SK-N-SH (cell line): ENCODE measurements around the gene ATG3. TPM values are rescaled to one million over a fixed set of nuclear protein-coding genes. Genes with fewer than 3 reads are reported as not detected.

Experiments used
- CTCF ChIA-PET: fragments of 300-600, 350-600 bp; formaldehyde crosslinking; extraction: SDS; loops from one replicate; lab custom pipeline; 2021; lab: Yijun Ruan, JAX
- POLR2A ChIA-PET: fragments of 350-600 bp; sonication (Branson Sonifier 250); formaldehyde crosslinking; extraction: SDS; loops from one replicate; lab custom pipeline; 2020; ENCODE audit warnings: antibody characterized with exemption, inconsistent platforms; lab: Yijun Ruan, JAX
- DNase-seq: peaks from one replicate; pipeline ENCODE4 v3.0.0; 2012
- H2AFZ ChIP-seq: fragments of 200-600 bp; sonication (generic); 2 replicates; pipeline ENCODE4 v1.8.1; 2016; ENCODE audit warnings: antibody characterized with exemption, mild to moderate bottlenecking, low read depth
- H3F3A ChIP-seq: fragments of 200-600 bp; sonication (generic); replicated peaks from 2 replicates; pipeline ENCODE3; 2016; ENCODE audit warnings: antibody characterized with exemption, mild to moderate bottlenecking; ENCODE audit not compliant: insufficient read depth
- H3K27ac ChIP-seq, 2 experiments: fragments of 200-500 bp in 1 of 2; fragments of 200-600 bp in 1 of 2; sonication (Bioruptor generic) in 1 of 2; sonication (generic), shearing (Covaris generic) in 1 of 2; 2 replicates each; pipeline versions ENCODE4 v1.5.1 to v1.6.1; 2014 to 2016; ENCODE audit warnings: low read depth in 2 of 2, inconsistent platforms in 1 of 2, low read length in 1 of 2, mild to moderate bottlenecking in 1 of 2, mixed read lengths in 1 of 2
- H3K27me3 ChIP-seq: fragments of 200-600 bp; sonication (generic), shearing (Covaris generic); 2 replicates; pipeline ENCODE4 v1.6.1; 2016; ENCODE audit warnings: mixed run types; ENCODE audit not compliant: insufficient read depth
- H3K36me3 ChIP-seq, 2 experiments: fragments of 200-500 bp in 1 of 2; fragments of 200-600 bp in 1 of 2; sonication (Bioruptor generic) in 1 of 2; sonication (generic) in 1 of 2; replicated peaks in 1 of 2; 2 replicates each; pipeline versions ENCODE3 to v1.5.1; 2014 to 2016; ENCODE audit warnings: low read length in 1 of 2, mild to moderate bottlenecking in 1 of 2; ENCODE audit not compliant: insufficient read depth in 2 of 2, control insufficient read depth in 1 of 2
- H3K4me1 ChIP-seq, 2 experiments: fragments of 200-500 bp in 1 of 2; fragments of 200-600 bp in 1 of 2; sonication (Bioruptor generic) in 1 of 2; sonication (generic), shearing (Covaris generic) in 1 of 2; 2 replicates each; pipeline versions ENCODE4 v1.5.1 to v1.6.1; 2014 to 2016; ENCODE audit warnings: low read depth in 1 of 2, low read length in 1 of 2, mixed run types in 1 of 2; ENCODE audit not compliant: insufficient read depth in 2 of 2, control insufficient read depth in 1 of 2
- H3K4me2 ChIP-seq: fragments of 200-600 bp; sonication (generic), shearing (Covaris generic); 2 replicates; pipeline ENCODE4 v1.6.1; 2017; ENCODE audit warnings: mixed run types
- H3K4me3 ChIP-seq, 2 experiments: fragments of 200-500 bp in 1 of 2; fragments of 200-600 bp in 1 of 2; sonication (Bioruptor generic) in 1 of 2; sonication (generic), shearing (Covaris generic) in 1 of 2; 2 replicates each; pipeline versions ENCODE4 v1.5.1 to v1.8.1; 2014 to 2016; ENCODE audit warnings: low read depth in 2 of 2, inconsistent platforms in 1 of 2, low read length in 1 of 2, mild to moderate bottlenecking in 1 of 2, mixed read lengths in 1 of 2, moderate library complexity in 1 of 2
- H3K79me2 ChIP-seq: fragments of 200-600 bp; sonication (generic); 2 replicates; pipeline ENCODE4 v1.8.1; 2017; ENCODE audit warnings: mild to moderate bottlenecking; ENCODE audit not compliant: insufficient read depth
- H3K9ac ChIP-seq: fragments of 200-600 bp; sonication (generic); 2 replicates; pipeline ENCODE4 v1.6.1; 2017; ENCODE audit warnings: mixed run types
- H3K9me2 ChIP-seq: fragments of 200-600 bp; sonication (generic); 2 replicates; pipeline ENCODE4 v1.6.1; 2017; ENCODE audit warnings: mixed run types
- H3K9me3 ChIP-seq: fragments of 200-600 bp; sonication (generic); 2 replicates; pipeline ENCODE4 v1.6.1; 2017; ENCODE audit warnings: mixed run types, mild to moderate bottlenecking, moderate library complexity
- H4K20me1 ChIP-seq: fragments of 200-600 bp; sonication (generic); 2 replicates; pipeline ENCODE4 v1.6.1; 2017; ENCODE audit warnings: mild to moderate bottlenecking, mixed run types; ENCODE audit not compliant: insufficient read depth
- EP300 ChIP-seq, 2 experiments: IDR thresholded peaks; 2 replicates each; pipeline versions ENCODE4 v1.4.0 to v1.6.1; 2012; ENCODE audit warnings: borderline replicate concordance in 1 of 2, low read depth in 1 of 2, low read length in 1 of 2
- EZH2phosphoT487 ChIP-seq: fragments of 200-600 bp; sonication (generic); IDR thresholded peaks from 2 replicates; pipeline ENCODE4 v1.6.1; 2017; ENCODE audit warnings: low read depth, mixed run types, mild to moderate bottlenecking, antibody characterized with exemption, moderate library complexity, borderline replicate concordance
- FOSL2 ChIP-seq: IDR thresholded peaks from 2 replicates; pipeline ENCODE4 v1.4.0; 2012; ENCODE audit warnings: low read depth, mild to moderate bottlenecking, moderate library complexity, borderline replicate concordance
- GABPA ChIP-seq: IDR thresholded peaks from 2 replicates; pipeline ENCODE4 v1.4.0; 2012; ENCODE audit warnings: low read depth, mild to moderate bottlenecking
- GATA2 ChIP-seq: sonication (generic); formaldehyde crosslinking; IDR thresholded peaks from 2 replicates; pipeline ENCODE4 v1.5.0; 2020; ENCODE audit warnings: mild to moderate bottlenecking, missing genetic modification reagents
- JUND ChIP-seq: IDR thresholded peaks from 2 replicates; pipeline ENCODE4 v1.4.0; 2012
- NFIC ChIP-seq: IDR thresholded peaks from 2 replicates; pipeline ENCODE4 v1.4.0; 2012; ENCODE audit warnings: borderline replicate concordance
- NRF1 ChIP-seq: IDR thresholded peaks from 2 replicates; pipeline ENCODE4 v1.6.1; 2012; ENCODE audit warnings: low read depth, mild to moderate bottlenecking, low read length
- POLR2AphosphoS5 ChIP-seq: IDR thresholded peaks from 2 replicates; pipeline ENCODE4 v1.6.1; 2012; ENCODE audit warnings: low read depth, low read length
- RCOR1 ChIP-seq: fragments of 150-350 bp; IDR thresholded peaks from 2 replicates; pipeline ENCODE4 v1.6.1; 2017; ENCODE audit warnings: antibody characterized with exemption, low read length
- RFX5 ChIP-seq: IDR thresholded peaks from 2 replicates; pipeline ENCODE4 v1.6.1; 2012; ENCODE audit warnings: mild to moderate bottlenecking, improper control_type of control experiment, low read length
- RXRA ChIP-seq: IDR thresholded peaks from 2 replicates; pipeline ENCODE4 v1.4.0; 2012; ENCODE audit warnings: low read depth, mild to moderate bottlenecking, borderline replicate concordance
- TAF1 ChIP-seq: IDR thresholded peaks from 2 replicates; pipeline ENCODE4 v1.6.1; 2012; ENCODE audit warnings: low read depth, mild to moderate bottlenecking, low read length, moderate library complexity, borderline replicate concordance
- TCF12 ChIP-seq: IDR thresholded peaks from 2 replicates; pipeline ENCODE4 v1.4.0; 2012
- TEAD4 ChIP-seq: IDR thresholded peaks from 2 replicates; pipeline ENCODE4 v1.4.0; 2012; ENCODE audit warnings: mild to moderate bottlenecking, borderline replicate concordance; ENCODE audit not compliant: insufficient read depth
- WGBS: methylation state at CpG from one replicate; pipeline ENCODE4 v1.1.6; 2017; ENCODE audit warnings: low lambda C conversion rate; 5-methylcytosine and 5-hydroxymethylcytosine counted together
- polyA plus RNA-seq, 3 experiments: library from polyadenylated mRNA; depleted of rRNA; stranded (reverse); fragments of >200 nt; gene quantifications; 2 replicates each; pipeline ENCODE4 v1.2.3, GENCODE V29; 2012
- TF ChIP-seq, protein P1 (sequence below): fragments of 200-600 bp; sonication (generic); IDR thresholded peaks from 2 replicates; pipeline ENCODE4 v1.6.1; 2017; ENCODE audit warnings: antibody characterized with exemption, mild to moderate bottlenecking, moderate library complexity
- TF ChIP-seq, protein P2 (sequence below): IDR thresholded peaks from 2 replicates; pipeline ENCODE4 v1.6.1; 2012; ENCODE audit warnings: mild to moderate bottlenecking, low read depth, low read length, moderate library complexity
- TF ChIP-seq, protein P3 (sequence below): IDR thresholded peaks from 2 replicates; pipeline ENCODE4; 2012
- TF ChIP-seq, protein P4 (sequence below): fragments of 150-350 bp; IDR thresholded peaks from 2 replicates; pipeline ENCODE4 v1.6.1; 2017; ENCODE audit warnings: antibody characterized with exemption, low read length, low read depth, borderline replicate concordance

Gene ATG3
- polyA plus RNA-seq, 1 of the 3 experiments (the other 2 are of a cell fraction) = 38.8 TPM

DNA sequence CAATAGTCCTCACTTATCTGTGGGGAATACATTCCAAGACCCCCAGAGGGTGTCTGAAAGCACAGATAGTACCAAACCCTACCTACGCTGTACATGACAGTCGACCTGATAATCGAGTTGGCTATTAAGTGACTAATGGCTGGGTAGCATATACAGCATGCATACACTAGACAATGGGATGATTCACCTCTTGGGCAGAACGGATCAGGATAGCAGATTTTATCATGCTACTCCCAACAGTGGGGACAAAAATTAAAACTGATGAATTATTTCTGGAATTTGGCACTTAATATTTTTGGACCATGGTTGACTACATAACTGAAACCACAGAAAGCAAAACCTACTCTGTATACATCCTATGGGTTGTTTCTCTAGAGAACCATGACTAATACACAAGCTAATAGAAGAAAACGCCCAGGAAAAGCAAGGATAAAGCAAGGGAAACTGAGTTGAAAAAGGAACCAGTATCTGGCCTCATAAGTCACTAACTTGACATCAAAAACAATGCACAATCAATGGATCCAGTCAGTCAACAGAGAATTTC lies 15.5 kb downstream of the ATG3 start:
- CTCF ChIA-PET = no interaction called here
- Histone ChIP-seq H3K4me1 (peaks cover 0 to 5% of the 10 kb centered on the region in 2 experiments; a peak in 1 of 4 replicates), H3K27ac (peak overlapping the region in 1 of 2 experiments; percentile 58; a peak in 2 of 4 replicates), H3K36me3 (peaks cover 61 to 63% of the 10 kb centered on the region in 2 experiments), H3K4me2 (peak overlapping the region; percentile 40; the same call in 1 of the 2 replicates), H3K9me3 (no peaks in the 10 kb centered on the region), H3K9ac (no peak overlapping the region), H3K4me3 (no peak overlapping the region), H2AFZ (no peak overlapping the region), H3K9me2 (no peaks in the 10 kb centered on the region), H3K27me3 (no peaks in the 10 kb centered on the region), H3K79me2 (peaks cover 31% of the 10 kb centered on the region; the same call in 1 of the 2 replicates), H4K20me1 (no peaks in the 10 kb centered on the region), H3F3A (peaks cover 47% of the 10 kb centered on the region)
- TF ChIP-seq JUND (peak; percentile 53), NRF1 (no peak), EZH2phosphoT487 (no peak), RXRA (no peak), TAF1 (no peak), TCF12 (peak; percentile 51; the same call in 1 of the 2 replicates), RFX5 (no peak), GABPA (no peak), EP300 (IDR thresholded peaks at IDR 0.05; ENCODE audit: borderline replicate concordance in 1 of 2, low read depth in 1 of 2, low read length in 1 of 2) (peak in 1 of 2 experiments; percentile 39; a peak in 1 of 4 replicates), NFIC (peak; percentile 28; the same call in 1 of the 2 replicates), POLR2AphosphoS5 (no peak), GATA2 (CRISPR knock-in tag) (no peak), FOSL2 (peak; percentile 75; the same call in 1 of the 2 replicates), RCOR1 (no peak), TEAD4 (no peak)
- TF ChIP-seq, protein P1, sequence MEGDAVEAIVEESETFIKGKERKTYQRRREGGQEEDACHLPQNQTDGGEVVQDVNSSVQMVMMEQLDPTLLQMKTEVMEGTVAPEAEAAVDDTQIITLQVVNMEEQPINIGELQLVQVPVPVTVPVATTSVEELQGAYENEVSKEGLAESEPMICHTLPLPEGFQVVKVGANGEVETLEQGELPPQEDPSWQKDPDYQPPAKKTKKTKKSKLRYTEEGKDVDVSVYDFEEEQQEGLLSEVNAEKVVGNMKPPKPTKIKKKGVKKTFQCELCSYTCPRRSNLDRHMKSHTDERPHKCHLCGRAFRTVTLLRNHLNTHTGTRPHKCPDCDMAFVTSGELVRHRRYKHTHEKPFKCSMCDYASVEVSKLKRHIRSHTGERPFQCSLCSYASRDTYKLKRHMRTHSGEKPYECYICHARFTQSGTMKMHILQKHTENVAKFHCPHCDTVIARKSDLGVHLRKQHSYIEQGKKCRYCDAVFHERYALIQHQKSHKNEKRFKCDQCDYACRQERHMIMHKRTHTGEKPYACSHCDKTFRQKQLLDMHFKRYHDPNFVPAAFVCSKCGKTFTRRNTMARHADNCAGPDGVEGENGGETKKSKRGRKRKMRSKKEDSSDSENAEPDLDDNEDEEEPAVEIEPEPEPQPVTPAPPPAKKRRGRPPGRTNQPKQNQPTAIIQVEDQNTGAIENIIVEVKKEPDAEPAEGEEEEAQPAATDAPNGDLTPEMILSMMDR = no peak
- TF ChIP-seq, protein P2, sequence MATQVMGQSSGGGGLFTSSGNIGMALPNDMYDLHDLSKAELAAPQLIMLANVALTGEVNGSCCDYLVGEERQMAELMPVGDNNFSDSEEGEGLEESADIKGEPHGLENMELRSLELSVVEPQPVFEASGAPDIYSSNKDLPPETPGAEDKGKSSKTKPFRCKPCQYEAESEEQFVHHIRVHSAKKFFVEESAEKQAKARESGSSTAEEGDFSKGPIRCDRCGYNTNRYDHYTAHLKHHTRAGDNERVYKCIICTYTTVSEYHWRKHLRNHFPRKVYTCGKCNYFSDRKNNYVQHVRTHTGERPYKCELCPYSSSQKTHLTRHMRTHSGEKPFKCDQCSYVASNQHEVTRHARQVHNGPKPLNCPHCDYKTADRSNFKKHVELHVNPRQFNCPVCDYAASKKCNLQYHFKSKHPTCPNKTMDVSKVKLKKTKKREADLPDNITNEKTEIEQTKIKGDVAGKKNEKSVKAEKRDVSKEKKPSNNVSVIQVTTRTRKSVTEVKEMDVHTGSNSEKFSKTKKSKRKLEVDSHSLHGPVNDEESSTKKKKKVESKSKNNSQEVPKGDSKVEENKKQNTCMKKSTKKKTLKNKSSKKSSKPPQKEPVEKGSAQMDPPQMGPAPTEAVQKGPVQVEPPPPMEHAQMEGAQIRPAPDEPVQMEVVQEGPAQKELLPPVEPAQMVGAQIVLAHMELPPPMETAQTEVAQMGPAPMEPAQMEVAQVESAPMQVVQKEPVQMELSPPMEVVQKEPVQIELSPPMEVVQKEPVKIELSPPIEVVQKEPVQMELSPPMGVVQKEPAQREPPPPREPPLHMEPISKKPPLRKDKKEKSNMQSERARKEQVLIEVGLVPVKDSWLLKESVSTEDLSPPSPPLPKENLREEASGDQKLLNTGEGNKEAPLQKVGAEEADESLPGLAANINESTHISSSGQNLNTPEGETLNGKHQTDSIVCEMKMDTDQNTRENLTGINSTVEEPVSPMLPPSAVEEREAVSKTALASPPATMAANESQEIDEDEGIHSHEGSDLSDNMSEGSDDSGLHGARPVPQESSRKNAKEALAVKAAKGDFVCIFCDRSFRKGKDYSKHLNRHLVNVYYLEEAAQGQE = no peak
- TF ChIP-seq, protein P3, sequence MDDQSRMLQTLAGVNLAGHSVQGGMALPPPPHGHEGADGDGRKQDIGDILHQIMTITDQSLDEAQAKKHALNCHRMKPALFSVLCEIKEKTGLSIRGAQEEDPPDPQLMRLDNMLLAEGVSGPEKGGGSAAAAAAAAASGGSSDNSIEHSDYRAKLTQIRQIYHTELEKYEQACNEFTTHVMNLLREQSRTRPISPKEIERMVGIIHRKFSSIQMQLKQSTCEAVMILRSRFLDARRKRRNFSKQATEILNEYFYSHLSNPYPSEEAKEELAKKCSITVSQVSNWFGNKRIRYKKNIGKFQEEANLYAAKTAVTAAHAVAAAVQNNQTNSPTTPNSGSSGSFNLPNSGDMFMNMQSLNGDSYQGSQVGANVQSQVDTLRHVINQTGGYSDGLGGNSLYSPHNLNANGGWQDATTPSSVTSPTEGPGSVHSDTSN = no peak; the same call in none of the 2 replicates
- TF ChIP-seq, protein P4, sequence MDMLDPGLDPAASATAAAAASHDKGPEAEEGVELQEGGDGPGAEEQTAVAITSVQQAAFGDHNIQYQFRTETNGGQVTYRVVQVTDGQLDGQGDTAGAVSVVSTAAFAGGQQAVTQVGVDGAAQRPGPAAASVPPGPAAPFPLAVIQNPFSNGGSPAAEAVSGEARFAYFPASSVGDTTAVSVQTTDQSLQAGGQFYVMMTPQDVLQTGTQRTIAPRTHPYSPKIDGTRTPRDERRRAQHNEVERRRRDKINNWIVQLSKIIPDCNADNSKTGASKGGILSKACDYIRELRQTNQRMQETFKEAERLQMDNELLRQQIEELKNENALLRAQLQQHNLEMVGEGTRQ = no peak
- DNase-seq = no peak
- WGBS = 33% methylated on average over 5 of the region's 5 CpGs
- POLR2A ChIA-PET = no interaction called here
